HepG2 (cell line): ENCODE results near the gene C19orf85. TPM values are rescaled to one million over a fixed set of nuclear protein-coding genes. Genes with fewer than 3 reads are reported as not detected.

ENCODE experiments used
- ADNP ChIP-seq: sonication (generic); formaldehyde crosslinking; IDR thresholded peaks from 2 replicates; pipeline ENCODE4 v1.4.0; 2020; ENCODE audit warnings: missing genetic modification reagents
- DDIT3 ChIP-seq: sonication (generic); formaldehyde crosslinking; IDR thresholded peaks from 2 replicates; pipeline ENCODE4 v1.4.0; 2020; ENCODE audit warnings: mild to moderate bottlenecking, missing genetic modification reagents
- DNMT1 ChIP-seq: sonication (generic); formaldehyde crosslinking; IDR thresholded peaks from 2 replicates; pipeline ENCODE4 v1.5.1; 2020; ENCODE audit warnings: mild to moderate bottlenecking, missing genetic modification reagents
- GATAD1 ChIP-seq: IDR thresholded peaks from 2 replicates; pipeline ENCODE4 v1.6.1; 2016; ENCODE audit warnings: missing genetic modification reagents, missing compliant biosample characterization
- GFI1 ChIP-seq: sonication (generic); formaldehyde crosslinking; IDR thresholded peaks from 2 replicates; pipeline ENCODE4 v1.5.0; 2020; ENCODE audit warnings: missing genetic modification reagents, mild to moderate bottlenecking, borderline replicate concordance
- HNF1A ChIP-seq, 2 experiments: sonication (generic) in 1 of 2; formaldehyde crosslinking in 1 of 2; IDR thresholded peaks; 2 replicates each; pipeline versions ENCODE4 v1.4.0 to v1.6.1; 2016 to 2020; ENCODE audit warnings: borderline replicate concordance in 1 of 2, low read depth in 1 of 2, mild to moderate bottlenecking in 1 of 2, missing genetic modification reagents in 1 of 2
- KDM5B ChIP-seq: sonication (generic); formaldehyde crosslinking; IDR thresholded peaks from 2 replicates; pipeline ENCODE4 v1.4.0; 2020; ENCODE audit warnings: missing genetic modification reagents, mild to moderate bottlenecking, borderline replicate concordance
- LBX2 ChIP-seq: sonication (generic); formaldehyde crosslinking; IDR thresholded peaks from 2 replicates; pipeline ENCODE4 v1.5.0; 2020; ENCODE audit warnings: missing genetic modification reagents, mild to moderate bottlenecking, borderline replicate concordance
- MTF2 ChIP-seq: sonication (generic); formaldehyde crosslinking; IDR thresholded peaks from 2 replicates; pipeline ENCODE4 v1.5.0; 2020; ENCODE audit warnings: missing genetic modification reagents, borderline replicate concordance
- REL ChIP-seq: sonication (generic); formaldehyde crosslinking; conservative IDR thresholded peaks from 2 replicates; pipeline ENCODE4 v1.8.0; 2022; ENCODE audit warnings: mild to moderate bottlenecking, missing genetic modification reagents, moderate library complexity
- SRY ChIP-seq: sonication (generic); formaldehyde crosslinking; IDR thresholded peaks from 2 replicates; pipeline ENCODE4 v1.8.0; 2022; ENCODE audit warnings: mild to moderate bottlenecking, missing genetic modification reagents
- TEAD3 ChIP-seq: optimal IDR thresholded peaks from 2 replicates; pipeline ENCODE3; 2016; ENCODE audit warnings: borderline replicate concordance
- TERF1 ChIP-seq: sonication (generic); formaldehyde crosslinking; IDR thresholded peaks from 2 replicates; pipeline ENCODE4 v1.8.0; 2022; ENCODE audit warnings: mild to moderate bottlenecking, missing genetic modification reagents, moderate library complexity
- XRCC5 ChIP-seq: fragments of 200-400 bp; formaldehyde crosslinking; optimal IDR thresholded peaks from 2 replicates; pipeline ENCODE3; 2017; ENCODE audit warnings: mild to moderate bottlenecking, low read length
- ZFX ChIP-seq: sonication (generic); formaldehyde crosslinking; IDR thresholded peaks from 2 replicates; pipeline ENCODE4 v1.4.0; 2020; ENCODE audit warnings: mild to moderate bottlenecking, low read depth, missing genetic modification reagents, moderate library complexity
- ZMAT5 ChIP-seq: sonication (generic); formaldehyde crosslinking; IDR thresholded peaks from 2 replicates; pipeline ENCODE4 v1.5.0; 2020; ENCODE audit warnings: mild to moderate bottlenecking, low read depth, missing genetic modification reagents, borderline replicate concordance
- ZNF24 ChIP-seq: fragments of 450-650 bp; IDR thresholded peaks from 2 replicates; pipeline ENCODE4 v1.6.1; 2017; ENCODE audit warnings: antibody characterized with exemption, mild to moderate bottlenecking
- ZNF275 ChIP-seq: sonication (generic); formaldehyde crosslinking; IDR thresholded peaks from 2 replicates; pipeline ENCODE4 v1.8.0; 2022; ENCODE audit warnings: missing genetic modification reagents, mild to moderate bottlenecking, inconsistent platforms, borderline replicate concordance
- ZNF329 ChIP-seq: sonication (generic); formaldehyde crosslinking; IDR thresholded peaks from 2 replicates; pipeline ENCODE4 v1.9.0; 2021; ENCODE audit warnings: low read depth, mild to moderate bottlenecking, missing genetic modification reagents
- ZNF644 ChIP-seq: IDR thresholded peaks from 2 replicates; pipeline ENCODE4 v1.6.1; 2016; ENCODE audit warnings: low read depth
- ZNF891 ChIP-seq: sonication (generic); formaldehyde crosslinking; IDR thresholded peaks from 2 replicates; pipeline ENCODE4 v1.5.0; 2020; ENCODE audit warnings: mild to moderate bottlenecking, missing genetic modification reagents
- ZSCAN29 ChIP-seq: sonication (generic); formaldehyde crosslinking; conservative IDR thresholded peaks from 2 replicates; pipeline ENCODE4 v1.4.0; 2020; ENCODE audit warnings: mild to moderate bottlenecking, missing genetic modification reagents
- polyA plus RNA-seq, 8 experiments: library from polyadenylated mRNA; depleted of rRNA in 3 of 8; stranded (reverse) in 7 of 8; unstranded in 1 of 8; fragments of >200 nt; fragmentation: Illumina TruSeq in 4 of 8; extraction: Trizol in 4 of 8; gene quantifications; 2 replicates each; pipeline versions ENCODE4 v1.2.1 to v1.2.3, GENCODE V29; 2011 to 2016; ENCODE audit warnings: low read depth in 4 of 8, missing spikeins in 1 of 8, mixed read lengths in 1 of 8; ENCODE audit not compliant: insufficient read depth in 1 of 8
- total RNA-seq, 5 experiments: library from RNA; depleted of rRNA; stranded (reverse); fragments of >200 nt; fragmentation: Illumina TruSeq; extraction: Trizol; gene quantifications; 2 replicates each; pipeline ENCODE4 v1.2.3, GENCODE V29; 2016; ENCODE audit warnings: low read depth in 1 of 5

Gene C19orf85
- total and polyA plus RNA-seq, 2 of the 13 experiments (the other 11 are each of a cell fraction or from before 2014, with no cell fraction given), result not detected

- TF ChIP-seq GFI1 (peak; percentile 53; the same call in 1 of the 2 replicates), REL (CRISPR knock-in tag) (no peak), ZSCAN29 (no peak), XRCC5 (no peak), TERF1 (CRISPR knock-in tag) (peak; percentile 88; the same call in 1 of the 2 replicates), ADNP (CRISPR knock-in tag) (no peak), TEAD3 (CRISPR knock-in tag) (no peak), DDIT3 (CRISPR knock-in tag) (no peak), ZNF329 (CRISPR knock-in tag) (peak; percentile 32; the same call in 1 of the 2 replicates), HNF1A (IDR thresholded peaks at IDR 0.05; ENCODE audit: low read depth) (no peak), HNF1A (CRISPR knock-in tag; IDR thresholded peaks at IDR 0.05; ENCODE audit: borderline replicate concordance) (peak; percentile 34; the same call in 1 of the 2 replicates), ZFX (CRISPR knock-in tag) (peak; percentile 97), GATAD1 (CRISPR knock-in tag) (peak; percentile 81), LBX2 (peak; percentile 75; the same call in 1 of the 2 replicates), DNMT1 (CRISPR knock-in tag) (no peak), ZNF644 (CRISPR knock-in tag) (no peak), ZNF24 (no peak), ZNF275 (CRISPR knock-in tag) (no peak), KDM5B (CRISPR knock-in tag) (peak; percentile 95), ZNF891 (CRISPR knock-in tag) (peak; percentile 43; the same call in 1 of the 2 replicates), MTF2 (no peak; the same call in 1 of the 2 replicates), SRY (CRISPR knock-in tag) (0 out of 2 replicates have a peak, but pooled peaks have one; percentile 96), ZMAT5 (CRISPR knock-in tag) (no peak)
Measured at GRCh38 chr19:55476100-55476775, 11.7 kb upstream of the C19orf85 start, which contains the start of gene ZNF628 (continued).
